KMS-11 (cell line): ENCODE measurements around the gene SP6.

Experiments used
- H2AFZ ChIP-seq: fragments of 200-600 bp; sonication (generic); 2 replicates; pipeline ENCODE4 v1.6.1; 2016; ENCODE audit warnings: antibody characterized with exemption, mixed run types, low read depth
- H3K27ac ChIP-seq: fragments of 200-600 bp; sonication (generic); 2 replicates; pipeline ENCODE4 v1.6.1; 2016; ENCODE audit warnings: mild to moderate bottlenecking, mixed run types
- H3K27me3 ChIP-seq: fragments of 200-600 bp; sonication (generic); 2 replicates; pipeline ENCODE4 v1.6.1; 2017; ENCODE audit warnings: mild to moderate bottlenecking, low read depth, mixed run types, moderate library complexity; ENCODE audit not compliant: insufficient read depth
- H3K36me3 ChIP-seq: fragments of 200-600 bp; sonication (generic); 2 replicates; pipeline ENCODE4 v1.6.1; 2017; ENCODE audit warnings: mild to moderate bottlenecking, mixed run types; ENCODE audit not compliant: insufficient read depth
- H3K4me1 ChIP-seq: fragments of 200-600 bp; sonication (generic); 2 replicates; pipeline ENCODE4 v1.6.1; 2016; ENCODE audit warnings: mild to moderate bottlenecking, low read depth, mixed run types; ENCODE audit not compliant: poor library complexity, severe bottlenecking
- H3K4me2 ChIP-seq: fragments of 200-600 bp; sonication (generic); 2 replicates; pipeline ENCODE4 v1.7.0; 2016; ENCODE audit warnings: mild to moderate bottlenecking, mixed run types
- H3K4me3 ChIP-seq: fragments of 200-600 bp; sonication (generic); IDR thresholded peaks from 2 replicates; pipeline ENCODE4 v1.6.1; 2017; ENCODE audit warnings: low read depth, low read length, mixed read lengths; ENCODE audit not compliant: insufficient read depth
- H3K79me2 ChIP-seq: fragments of 200-600 bp; sonication (generic); 2 replicates; pipeline ENCODE4 v1.6.1; 2016; ENCODE audit warnings: low read depth, mixed run types; ENCODE audit not compliant: insufficient read depth
- H3K9ac ChIP-seq: fragments of 200-600 bp; sonication (generic); 2 replicates; pipeline ENCODE4 v1.6.1; 2016; ENCODE audit warnings: mild to moderate bottlenecking, mixed run types
- H4K20me1 ChIP-seq: fragments of 200-600 bp; sonication (generic); 2 replicates; pipeline ENCODE4 v1.6.1; 2016; ENCODE audit warnings: mild to moderate bottlenecking, mixed run types; ENCODE audit not compliant: insufficient read depth
- CTCF ChIP-seq: fragments of 200-600 bp; sonication (generic); conservative IDR thresholded peaks from 2 replicates; pipeline ENCODE4 v1.6.1; 2017; ENCODE audit warnings: low read depth, mild to moderate bottlenecking, antibody characterized with exemption, low read length, moderate library complexity, mixed read lengths

SP6 gene

GRCh38 chr17:47831003-47831933 lies 19.7 kb downstream of the SP6 start, which contains the start of the genes LRRC46 and MRPL10:
Gene LRRC46 (plus strand): TSS chr17:47831670. CDS start chr17:47831990, 320 bp downstream.
Gene MRPL10 (minus strand): TSS chr17:47831541. CDS start chr17:47831511, 30 bp downstream.
- Histone ChIP-seq H3K4me1 (peaks cover 29% of the 10 kb centered on the region), H3K4me3 (peak within 1 kb of the TSS; percentile 47), H3K27ac (peak within 1 kb of the TSS; percentile 94), H3K79me2 (peaks cover 30% of the 10 kb centered on the region), H3K27me3 (no peaks in the 10 kb centered on the region), H3K4me2 (peak within 1 kb of the TSS; percentile 93), H2AFZ (peak within 1 kb of the TSS; percentile 91), H3K36me3 (no peaks in the 10 kb centered on the region; the same call in 1 of the 2 replicates), H3K9ac (peak within 1 kb of the TSS; percentile 80), H4K20me1 (no peaks in the 10 kb centered on the region)
- TF ChIP-seq CTCF, result peak; percentile 45

DNA sequence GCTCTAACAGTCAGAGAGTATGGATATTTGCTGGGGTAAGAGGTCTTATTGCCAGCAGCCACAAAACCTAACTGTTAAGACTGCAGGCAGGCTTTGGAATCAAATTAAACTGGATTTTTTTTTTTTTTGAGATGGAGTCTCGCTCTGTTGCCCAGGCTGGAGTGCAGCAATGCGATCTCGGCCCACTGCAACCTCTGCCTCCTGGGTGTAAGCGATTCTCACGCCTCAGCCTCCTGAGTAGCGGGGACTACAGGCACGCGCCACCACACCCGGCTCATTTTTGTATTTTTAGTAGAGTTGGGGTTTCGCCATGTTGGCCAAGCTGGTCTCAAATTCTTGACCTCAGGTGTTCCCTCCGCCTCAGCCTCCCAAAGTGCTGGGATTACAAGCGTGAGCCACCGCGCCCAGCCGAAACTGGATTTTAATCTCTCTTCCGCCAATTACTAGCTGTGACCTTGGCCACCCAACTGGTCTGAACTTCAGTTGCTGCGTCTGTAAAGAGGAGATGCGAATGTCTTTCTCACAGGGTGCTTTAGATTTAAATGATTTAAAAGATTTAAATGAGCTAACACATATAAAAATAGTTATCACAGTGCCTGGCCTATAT lies 20.5 kb downstream of the SP6 start:
- H3K27me3 ChIP-seq, result no peaks in the 10 kb centered on the region
- TF ChIP-seq CTCF, result no peak
- H3K27ac ChIP-seq, result peak overlapping the region; percentile 94
- H3K4me2 ChIP-seq, result peak overlapping the region; percentile 93
- H3K4me3 ChIP-seq, result peak overlapping the region; percentile 47
- H2AFZ ChIP-seq, result peak overlapping the region; percentile 91; the same call in 1 of the 2 replicates
- H3K9ac ChIP-seq, result peak overlapping the region; percentile 80
- H3K36me3 ChIP-seq, result no peaks in the 10 kb centered on the region; the same call in 1 of the 2 replicates
- H4K20me1 ChIP-seq, result no peaks in the 10 kb centered on the region
- H3K4me1 ChIP-seq, result peaks cover 29% of the 10 kb centered on the region
- peaks cover 30% of the 10 kb centered on the region for H3K79me2 ChIP-seq

DNA sequence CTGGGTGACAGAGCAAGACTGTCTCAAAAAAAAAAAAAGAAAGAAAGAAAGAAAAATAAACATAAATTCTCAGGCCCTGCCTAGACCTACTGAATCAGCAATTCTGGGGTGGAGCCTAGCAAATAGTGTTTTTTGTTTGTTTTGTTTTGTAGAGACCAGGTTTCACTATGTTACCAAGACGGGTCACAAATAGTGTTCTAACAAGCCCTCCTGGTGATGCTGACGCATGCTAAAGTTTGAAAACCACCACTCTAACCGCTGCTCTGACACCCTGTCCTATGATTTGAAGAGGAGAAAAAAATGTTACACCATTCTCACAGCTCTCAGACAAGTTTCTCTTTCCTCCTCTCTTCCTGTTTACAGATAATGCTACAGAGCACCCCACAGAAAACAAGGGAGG lies 21.1 kb downstream of the SP6 start:
- TF ChIP-seq CTCF, result no peak
- Histone ChIP-seq H3K4me2 (peak overlapping the region; percentile 93), H2AFZ (no peak overlapping the region), H3K36me3 (no peaks in the 10 kb centered on the region; the same call in 1 of the 2 replicates), H3K4me3 (no peak overlapping the region), H4K20me1 (no peaks in the 10 kb centered on the region), H3K79me2 (peaks cover 30% of the 10 kb centered on the region), H3K4me1 (peaks cover 29% of the 10 kb centered on the region), H3K27ac (peak overlapping the region; percentile 94), H3K9ac (peak overlapping the region; percentile 80), H3K27me3 (no peaks in the 10 kb centered on the region)

DNA sequence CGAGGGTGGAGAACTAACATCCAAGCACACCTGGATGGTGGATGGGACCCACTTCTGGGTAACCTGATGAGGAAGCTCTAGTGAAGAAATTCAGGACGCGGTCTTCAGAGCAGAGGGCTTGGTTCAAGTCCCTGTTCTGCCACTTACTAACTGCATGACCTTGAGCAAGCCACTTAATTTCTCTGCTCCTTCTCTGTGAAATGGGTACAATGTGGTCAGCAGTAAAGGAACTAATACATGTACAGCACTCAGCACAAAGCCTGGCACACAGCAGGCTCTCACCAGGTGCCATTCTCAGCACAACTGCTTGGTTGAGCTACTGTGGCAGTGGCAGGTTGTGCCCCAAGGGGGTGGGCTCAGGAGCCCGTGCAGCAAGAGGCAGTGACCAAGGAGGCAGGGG lies 27.4 kb downstream of the SP6 start:
- no peaks in the 10 kb centered on the region; the same call in 1 of the 2 replicates for H3K36me3 ChIP-seq

More for the DNA sequence above, 27.4 kb downstream of the SP6 start:
- Histone ChIP-seq H4K20me1 (no peaks in the 10 kb centered on the region), H2AFZ (no peak overlapping the region), H3K79me2 (peaks cover 9% of the 10 kb centered on the region; the same call in 1 of the 2 replicates), H3K4me2 (no peak overlapping the region), H3K9ac (no peak overlapping the region), H3K27ac (no peak overlapping the region), H3K27me3 (no peaks in the 10 kb centered on the region), H3K4me1 (peaks cover 28% of the 10 kb centered on the region), H3K4me3 (no peak overlapping the region)
- no peak for TF ChIP-seq CTCF
